Chondrocyte (in vitro differentiated cells): ENCODE data around the gene CDH18. TPM values are rescaled to one million over a fixed set of nuclear protein-coding genes. Genes with fewer than 3 reads are reported as not detected.

ENCODE experiments used
- DNase-seq: peaks from one replicate; pipeline ENCODE4 v3.0.0; 2021; ENCODE audit warnings: mixed read lengths, low spot score
- H3K27ac Mint-ChIP-seq: one replicate; pipeline ENCODE4 v1.8.0; 2021; ENCODE audit warnings: mild to moderate bottlenecking, moderate library complexity, mixed read lengths; ENCODE audit not compliant: unreplicated experiment
- H3K27me3 Mint-ChIP-seq: 2 replicates; pipeline ENCODE4 v1.8.0; 2021; ENCODE audit warnings: low read depth, mixed read lengths
- H3K36me3 Mint-ChIP-seq: 2 replicates; pipeline ENCODE4 v1.8.0; 2021; ENCODE audit warnings: low read depth, mixed read lengths
- H3K4me1 Mint-ChIP-seq: 2 replicates; pipeline ENCODE4 v1.8.0; 2021; ENCODE audit warnings: low read depth, mild to moderate bottlenecking, mixed read lengths
- H3K4me3 Mint-ChIP-seq: one replicate; pipeline ENCODE4 v1.8.0; 2021; ENCODE audit warnings: mild to moderate bottlenecking, moderate library complexity, mixed read lengths; ENCODE audit not compliant: unreplicated experiment
- H3K9me3 Mint-ChIP-seq: 2 replicates; pipeline ENCODE4 v1.8.0; 2021; ENCODE audit warnings: low read depth, mixed read lengths
- total RNA-seq: library from RNA; stranded (reverse); gene quantifications from 3 replicates; pipeline ENCODE4 v1.2.1, GENCODE V29; 2021
- TF ChIP-seq, protein P1 (sequence below): fragments of 200-600 bp; sonication (generic); IDR thresholded peaks from 2 replicates; pipeline ENCODE4 v1.5.0; 2021; ENCODE audit warnings: antibody characterized with exemption, mild to moderate bottlenecking, moderate library complexity

CDH18 gene
- total RNA-seq, 1 donor from 2014 or later = not detected

DNA sequence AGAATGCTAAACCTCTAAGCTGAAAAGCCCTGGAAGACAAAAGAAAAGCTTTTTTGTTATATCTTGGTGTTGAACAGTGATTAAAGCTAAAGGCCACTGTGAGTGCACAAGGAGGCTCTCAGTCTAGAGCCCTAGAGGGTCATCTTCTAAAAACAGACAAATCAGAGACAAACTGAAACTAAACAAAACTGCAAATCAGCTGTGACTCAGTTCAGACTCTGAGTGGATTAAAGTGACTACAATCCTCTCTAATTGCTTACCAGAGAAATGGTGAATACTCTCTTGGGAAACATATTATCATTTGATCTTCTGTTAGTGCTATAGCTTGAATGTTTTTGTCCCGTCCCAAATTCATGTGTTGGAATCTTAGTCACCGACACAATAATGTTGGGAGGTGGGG, 491.9 kb downstream of the CDH18 start:
- Mint-ChIP-seq H3K27ac (no peak overlapping the region), H3K9me3 (no peaks in the 10 kb centered on the region), H3K4me1 (no peaks in the 10 kb centered on the region), H3K4me3 (no peak overlapping the region), H3K27me3 (peaks cover 4% of the 10 kb centered on the region), H3K36me3 (no peaks in the 10 kb centered on the region)
- TF ChIP-seq, protein P1, sequence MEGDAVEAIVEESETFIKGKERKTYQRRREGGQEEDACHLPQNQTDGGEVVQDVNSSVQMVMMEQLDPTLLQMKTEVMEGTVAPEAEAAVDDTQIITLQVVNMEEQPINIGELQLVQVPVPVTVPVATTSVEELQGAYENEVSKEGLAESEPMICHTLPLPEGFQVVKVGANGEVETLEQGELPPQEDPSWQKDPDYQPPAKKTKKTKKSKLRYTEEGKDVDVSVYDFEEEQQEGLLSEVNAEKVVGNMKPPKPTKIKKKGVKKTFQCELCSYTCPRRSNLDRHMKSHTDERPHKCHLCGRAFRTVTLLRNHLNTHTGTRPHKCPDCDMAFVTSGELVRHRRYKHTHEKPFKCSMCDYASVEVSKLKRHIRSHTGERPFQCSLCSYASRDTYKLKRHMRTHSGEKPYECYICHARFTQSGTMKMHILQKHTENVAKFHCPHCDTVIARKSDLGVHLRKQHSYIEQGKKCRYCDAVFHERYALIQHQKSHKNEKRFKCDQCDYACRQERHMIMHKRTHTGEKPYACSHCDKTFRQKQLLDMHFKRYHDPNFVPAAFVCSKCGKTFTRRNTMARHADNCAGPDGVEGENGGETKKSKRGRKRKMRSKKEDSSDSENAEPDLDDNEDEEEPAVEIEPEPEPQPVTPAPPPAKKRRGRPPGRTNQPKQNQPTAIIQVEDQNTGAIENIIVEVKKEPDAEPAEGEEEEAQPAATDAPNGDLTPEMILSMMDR = no peak
- DNase-seq = no peak

DNA sequence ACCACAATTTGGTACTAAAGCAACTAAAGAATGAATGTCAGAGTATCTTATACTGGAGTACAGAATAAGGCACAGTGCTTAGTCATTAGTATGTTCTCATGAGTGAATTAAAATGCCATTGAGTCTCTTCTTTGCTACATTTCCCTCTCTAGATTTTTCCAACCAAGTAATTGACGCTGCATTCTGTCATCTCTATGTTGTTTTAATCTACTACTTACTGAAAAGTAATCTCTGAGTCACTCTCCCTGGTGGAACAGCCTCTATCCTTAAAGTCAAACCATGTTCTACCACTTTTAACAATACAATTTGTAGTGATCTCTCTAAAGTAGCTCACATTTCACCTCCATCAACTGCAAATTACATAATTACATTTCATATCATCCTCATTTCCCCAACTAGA, 495.1 kb downstream of the CDH18 start:
- Mint-ChIP-seq H3K27me3 (peaks cover 4% of the 10 kb centered on the region), H3K4me1 (no peaks in the 10 kb centered on the region), H3K36me3 (no peaks in the 10 kb centered on the region)

DNA sequence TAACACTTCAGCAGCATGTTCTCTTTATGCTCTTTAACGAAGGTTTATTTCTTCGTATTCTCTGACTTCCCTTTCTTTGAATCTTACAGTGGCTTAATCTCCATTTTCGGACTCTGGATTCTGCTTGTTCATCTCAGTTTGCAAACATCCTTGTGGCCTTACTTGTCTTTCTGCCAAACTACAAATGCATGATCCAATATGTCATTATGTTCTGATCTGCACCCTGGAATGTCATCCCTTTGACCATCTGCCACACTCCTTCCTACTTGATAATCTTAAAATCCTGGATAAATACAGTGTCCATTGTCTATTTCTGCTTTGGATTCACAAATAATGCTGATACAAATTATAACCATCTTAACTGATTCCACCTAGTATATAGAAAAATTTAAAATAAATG, 499.2 kb downstream of the CDH18 start:
- no peak overlapping the region for H3K4me3 Mint-ChIP-seq
- TF ChIP-seq, protein P1 = no peak
- H3K4me1 Mint-ChIP-seq = no peaks in the 10 kb centered on the region
- peaks cover 4% of the 10 kb centered on the region for H3K27me3 Mint-ChIP-seq
- no peak for DNase-seq
- no peaks in the 10 kb centered on the region for H3K36me3 Mint-ChIP-seq
- no peak overlapping the region for H3K27ac Mint-ChIP-seq
- H3K9me3 Mint-ChIP-seq = no peaks in the 10 kb centered on the region

More for the DNA sequence above, 495.1 kb downstream of the CDH18 start:
- H3K27ac Mint-ChIP-seq = no peak overlapping the region
- H3K9me3 Mint-ChIP-seq = no peaks in the 10 kb centered on the region
- H3K4me3 Mint-ChIP-seq = no peak overlapping the region
- no peak for DNase-seq
- TF ChIP-seq, protein P1 = no peak

DNA sequence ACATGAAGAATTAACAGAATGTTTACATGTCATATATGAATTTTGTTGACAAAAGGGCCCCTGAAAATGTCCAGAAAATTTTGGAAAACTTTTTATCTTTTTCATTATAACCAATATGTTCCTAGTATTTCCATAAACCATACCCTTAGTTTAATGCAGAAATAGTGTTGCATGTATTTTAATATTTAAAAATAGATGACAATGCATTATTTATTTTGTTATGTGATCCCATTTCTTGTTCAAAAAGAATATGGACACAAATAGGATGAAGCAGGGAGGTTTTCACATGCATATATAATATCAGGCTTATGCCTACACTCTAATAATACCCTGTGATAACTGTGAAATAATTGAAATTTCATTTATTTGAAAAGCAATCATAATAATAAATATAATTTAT, 500.5 kb downstream of the CDH18 start:
- Mint-ChIP-seq H3K4me3 (no peak overlapping the region), H3K36me3 (no peaks in the 10 kb centered on the region), H3K4me1 (no peaks in the 10 kb centered on the region), H3K9me3 (no peaks in the 10 kb centered on the region), H3K27ac (no peak overlapping the region), H3K27me3 (no peaks in the 10 kb centered on the region)
- TF ChIP-seq, protein P1 = no peak
- no peak for DNase-seq

DNA sequence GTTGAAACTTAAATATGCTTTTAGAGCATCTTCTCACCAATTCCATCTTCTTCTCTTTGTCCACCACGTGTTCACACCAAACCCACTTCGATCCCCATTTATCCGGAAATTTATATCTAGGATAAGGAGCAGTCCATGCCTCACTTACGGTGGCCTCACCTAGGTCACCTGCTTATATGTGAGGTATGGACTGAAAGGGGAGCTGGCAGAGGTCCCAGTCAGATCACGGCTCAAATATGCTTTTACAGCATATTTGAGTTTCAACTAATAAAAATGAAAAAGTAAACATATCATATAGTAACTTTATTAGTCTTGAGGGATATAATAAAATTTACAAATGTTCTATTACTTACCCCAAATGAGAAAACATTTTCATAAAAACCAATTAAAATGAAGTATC, 508.4 kb downstream of the CDH18 start:
- no peaks in the 10 kb centered on the region for H3K27me3 Mint-ChIP-seq
- no peaks in the 10 kb centered on the region for H3K36me3 Mint-ChIP-seq
- no peak for DNase-seq
- H3K27ac Mint-ChIP-seq = no peak overlapping the region
- H3K4me1 Mint-ChIP-seq = no peaks in the 10 kb centered on the region
- TF ChIP-seq, protein P1 = no peak
- no peak overlapping the region for H3K4me3 Mint-ChIP-seq
- no peaks in the 10 kb centered on the region for H3K9me3 Mint-ChIP-seq
